Mucosa of descending colon (tissue), 3 donors: ENCODE data around the gene TGFBR3. TPM values are rescaled to one million over a fixed set of nuclear protein-coding genes. Genes with fewer than 3 reads are reported as not detected.

ENCODE experiments used
- ATAC-seq: fragments of 200-7000 bp; cut with Tn5 transposase; one replicate; pipeline ENCODE4 v1.9.1; 2020; ENCODE audit warnings: mild to moderate bottlenecking, moderate library complexity
- DNase-seq, 3 donors: peaks; one replicate each; pipeline ENCODE4 v3.0.0-alpha.2; 2020
- H3K36me3 ChIP-seq: fragments of 200-600 bp; one replicate; pipeline ENCODE4 v1.8.0; 2021; ENCODE audit warnings: low read depth, mild to moderate bottlenecking
- H3K4me1 ChIP-seq: fragments of 200-600 bp; one replicate; pipeline ENCODE4 v1.8.0; 2021; ENCODE audit warnings: low read depth, mild to moderate bottlenecking
- H3K4me3 ChIP-seq: fragments of 200-600 bp; one replicate; pipeline ENCODE4 v1.8.0; 2021; ENCODE audit warnings: mild to moderate bottlenecking
- H3K9me3 ChIP-seq: fragments of 200-600 bp; one replicate; pipeline ENCODE4 v1.8.0; 2021; ENCODE audit warnings: mild to moderate bottlenecking
- CTCF ChIP-seq: fragments of 200-600 bp; IDR thresholded peaks from one replicate; pipeline ENCODE4 v1.8.0; 2022; ENCODE audit warnings: antibody characterized with exemption, mild to moderate bottlenecking
- intact Hi-C, 2 donors: fragments of 100-400 bp; cut with DNase I in 1 of 2; cut with micrococcal nuclease in 1 of 2; formaldehyde crosslinking; loops; one replicate each; pipeline versions ENCODE4 v1.11.0 to v1.11.1; 2022; cut with DNase I, micrococcal nuclease
- total RNA-seq, 3 donors: library from RNA; stranded (reverse); fragmentation: NEBNext Ultra II Directional in 2 of 3; extraction: Animal tissue kit (Norgen Biotek cat#: 25700) in 2 of 3; gene quantifications; one replicate each; pipeline versions ENCODE4 v1.2.1 to v1.2.4, GENCODE V29; 2021 to 2023
- donor health status: DM: no; HTN: no; CAD: no; lungs with moderate emphysema.
- donor health status: DM: no; HTN: no; CAD: no.
- donor health status: DM: no; HTN: yes; CAD: no.

TGFBR3 gene
- total RNA-seq, 3 donors from 2014 or later, result 11.6 to 89.7 (median 21.1) TPM

GRCh38 chr1:91827459-91828321, 58.3 kb downstream of the TGFBR3 start:
- Histone ChIP-seq H3K9me3 (no peaks in the 10 kb centered on the region), H3K36me3 (no peaks in the 10 kb centered on the region), H3K4me3 (no peak overlapping the region), H3K4me1 (peaks cover 32% of the 10 kb centered on the region)
- intact Hi-C loops, result no loop called here
- TF ChIP-seq CTCF, result no peak
- DNase-seq (no peak), ATAC-seq (peak; percentile 67)

- H3K4me3 ChIP-seq, result no peak overlapping the region
- DNase-seq (peak; percentile 66 to 78 (median 69)), ATAC-seq (peak; percentile 81)
- intact Hi-C loops, result no loop called here
- TF ChIP-seq CTCF, result no peak
- H3K4me1 ChIP-seq, result peaks cover 32% of the 10 kb centered on the region
- no peaks in the 10 kb centered on the region for H3K9me3 ChIP-seq
- no peaks in the 10 kb centered on the region for H3K36me3 ChIP-seq
These were observed 58.9 kb downstream of the TGFBR3 start for GRCh38 chr1:91827087-91827458.

GRCh38 chr1:91826649-91827048, 59.3 kb downstream of the TGFBR3 start:
- DNase-seq, result no peak
- intact Hi-C loops, result no loop called here
- no peaks in the 10 kb centered on the region for H3K36me3 ChIP-seq
- peaks cover 32% of the 10 kb centered on the region for H3K4me1 ChIP-seq
- no peak for ATAC-seq
- H3K9me3 ChIP-seq, result no peaks in the 10 kb centered on the region
- H3K4me3 ChIP-seq, result no peak overlapping the region
- TF ChIP-seq CTCF, result no peak

GRCh38 chr1:91826248-91826647, 59.7 kb downstream of the TGFBR3 start:
- ATAC-seq (no peak), DNase-seq (no peak)
- Histone ChIP-seq H3K4me3 (no peak overlapping the region), H3K4me1 (peaks cover 28% of the 10 kb centered on the region), H3K36me3 (no peaks in the 10 kb centered on the region), H3K9me3 (no peaks in the 10 kb centered on the region)
- TF ChIP-seq CTCF, result no peak
- intact Hi-C loops, result no loop called here

GRCh38 chr1:91821126-91821868, 64.7 kb downstream of the TGFBR3 start:
- Histone ChIP-seq H3K4me3 (no peak overlapping the region), H3K4me1 (peaks cover 14% of the 10 kb centered on the region), H3K36me3 (no peaks in the 10 kb centered on the region), H3K9me3 (no peaks in the 10 kb centered on the region)
- TF ChIP-seq CTCF, result no peak
- DNase-seq (no peak), ATAC-seq (peak; percentile 22)
- intact Hi-C loops, result no loop called here
